Body of pancreas (tissue), 4 donors: ENCODE measurements around the gene MRPL24. TPM values are rescaled to one million over a fixed set of nuclear protein-coding genes. Genes with fewer than 3 reads are reported as not detected.

Experiments used
- ATAC-seq: fragments of 150-250 bp; one replicate; pipeline ENCODE4 v1.9.1; 2016
- DNase-seq, 4 donors: peaks; one replicate each; pipeline ENCODE4 v3.0.0-alpha.2; 2019
- H3K27ac ChIP-seq, 4 donors: fragments of 200-600 bp; sonication (generic); 1 replicate in 3 of 4; 2 replicates in 1 of 4; pipeline versions ENCODE4 v1.5.1 to v1.6.1; 2016 to 2019; ENCODE audit warnings: mild to moderate bottlenecking in 1 of 4, mixed read lengths in 1 of 4, moderate library complexity in 1 of 4
- H3K27me3 ChIP-seq, 2 donors: fragments of 200-600 bp; sonication (generic); one replicate each; pipeline ENCODE4 v1.6.0; 2016; ENCODE audit warnings: mild to moderate bottlenecking in 1 of 2
- H3K36me3 ChIP-seq, 2 donors: fragments of 200-600 bp; sonication (generic); replicated peaks in 1 of 2; 2 replicates each; pipeline ENCODE4 v1.5.1; 2016; ENCODE audit warnings: low read depth in 2 of 2; ENCODE audit not compliant: insufficient read depth in 1 of 2
- H3K4me1 ChIP-seq: fragments of 200-600 bp; sonication (generic); one replicate; pipeline ENCODE4 v1.6.0; 2016
- H3K4me3 ChIP-seq, 2 donors: fragments of 200-600 bp; sonication (generic); 1 replicate in 1 of 2; 2 replicates in 1 of 2; pipeline ENCODE4 v1.5.1; 2016 to 2019
- H3K9me3 ChIP-seq, 3 donors: fragments of 200-600 bp; sonication (generic); 1 replicate in 2 of 3; 2 replicates in 1 of 3; pipeline ENCODE4 v1.5.1; 2016
- POLR2A ChIP-seq, 3 donors: fragments of 450-650 bp; IDR thresholded peaks; one replicate each; pipeline ENCODE4 v1.6.1; 2016; ENCODE audit warnings: antibody characterized with exemption in 3 of 3, mild to moderate bottlenecking in 2 of 3
- WGBS, 2 donors: methylation state at CpG; one replicate each; pipeline ENCODE4 v1.1.5; 2017; 5-methylcytosine and 5-hydroxymethylcytosine counted together
- intact Hi-C: fragments of 100-400 bp; cut with DNase I; formaldehyde crosslinking; loops from one replicate; pipeline ENCODE4 v1.15.1; 2023
- total RNA-seq, 2 donors: library from RNA; depleted of rRNA; stranded (reverse); fragments of >200 nt; gene quantifications; one replicate each; pipeline ENCODE4 v1.1.0, GENCODE V29; 2016
- TF ChIP-seq, protein P1 (sequence below), 7 experiments: fragments of 450-650 bp in 4 of 7; fragments of 200-600 bp in 3 of 7; sonication (generic) in 3 of 7; IDR thresholded peaks; one replicate each; pipeline ENCODE4 v1.5.1; 2016 to 2019; ENCODE audit warnings: antibody characterized with exemption in 7 of 7

MRPL24 gene
- total RNA-seq, 2 donors from 2014 or later, result 25.2 to 62.0 TPM

DNA sequence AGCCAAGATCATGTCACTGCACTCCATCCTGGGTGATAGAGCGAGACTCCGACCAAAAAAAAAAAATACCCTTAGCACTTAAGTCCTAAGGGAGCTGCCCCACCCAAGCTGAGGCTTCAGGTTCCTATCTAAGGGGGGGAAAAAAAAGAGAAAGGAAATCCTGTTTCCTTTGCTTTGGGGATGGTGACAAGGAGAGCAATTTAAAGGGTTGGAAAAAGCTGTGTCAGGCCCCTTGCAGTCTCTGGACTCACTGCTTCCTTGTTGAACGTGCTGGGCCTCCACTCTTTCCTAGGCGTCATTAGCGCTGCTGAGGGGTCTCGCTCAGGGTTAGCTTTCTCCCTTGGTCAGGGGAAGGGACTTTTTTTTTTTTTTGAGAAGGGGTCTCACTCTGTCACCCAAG lies 44.6 kb upstream of the MRPL24 start:
- Histone ChIP-seq H3K9me3 (no peaks in the 10 kb centered on the region), H3K4me1 (peaks cover 5% of the 10 kb centered on the region), H3K27me3 (no peaks in the 10 kb centered on the region), H3K4me3 (no peak overlapping the region), H3K36me3 (peaks cover 3 to 15% of the 10 kb centered on the region in 2 donors), H3K27ac (no peak overlapping the region)
- DNase-seq (no peak), ATAC-seq (no peak)
- 89 to 95% methylated on average over 6 of the region's 6 CpGs for WGBS, 2 donors
- intact Hi-C loops, result no loop called here
- no peak for TF ChIP-seq POLR2A (IDR thresholded peaks at IDR 0.05)
- TF ChIP-seq, protein P1, sequence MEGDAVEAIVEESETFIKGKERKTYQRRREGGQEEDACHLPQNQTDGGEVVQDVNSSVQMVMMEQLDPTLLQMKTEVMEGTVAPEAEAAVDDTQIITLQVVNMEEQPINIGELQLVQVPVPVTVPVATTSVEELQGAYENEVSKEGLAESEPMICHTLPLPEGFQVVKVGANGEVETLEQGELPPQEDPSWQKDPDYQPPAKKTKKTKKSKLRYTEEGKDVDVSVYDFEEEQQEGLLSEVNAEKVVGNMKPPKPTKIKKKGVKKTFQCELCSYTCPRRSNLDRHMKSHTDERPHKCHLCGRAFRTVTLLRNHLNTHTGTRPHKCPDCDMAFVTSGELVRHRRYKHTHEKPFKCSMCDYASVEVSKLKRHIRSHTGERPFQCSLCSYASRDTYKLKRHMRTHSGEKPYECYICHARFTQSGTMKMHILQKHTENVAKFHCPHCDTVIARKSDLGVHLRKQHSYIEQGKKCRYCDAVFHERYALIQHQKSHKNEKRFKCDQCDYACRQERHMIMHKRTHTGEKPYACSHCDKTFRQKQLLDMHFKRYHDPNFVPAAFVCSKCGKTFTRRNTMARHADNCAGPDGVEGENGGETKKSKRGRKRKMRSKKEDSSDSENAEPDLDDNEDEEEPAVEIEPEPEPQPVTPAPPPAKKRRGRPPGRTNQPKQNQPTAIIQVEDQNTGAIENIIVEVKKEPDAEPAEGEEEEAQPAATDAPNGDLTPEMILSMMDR (IDR thresholded peaks at IDR 0.05), result no peak

- Histone ChIP-seq H3K9me3 (no peaks in the 10 kb centered on the region), H3K27me3 (no peaks in the 10 kb centered on the region), H3K36me3 (peaks cover 0 to 4% of the 10 kb centered on the region in 2 donors), H3K27ac (no peak overlapping the region), H3K4me1 (peaks cover 5% of the 10 kb centered on the region), H3K4me3 (no peak overlapping the region)
- DNase-seq, result no peak
- no peak for ATAC-seq
- TF ChIP-seq POLR2A (IDR thresholded peaks at IDR 0.05), result no peak
- TF ChIP-seq, protein P1 (IDR thresholded peaks at IDR 0.05), result no peak
- intact Hi-C loops, result no loop called here
Observed at GRCh38 chr1:156781585-156782186, 40.8 kb upstream of the MRPL24 start.

DNA sequence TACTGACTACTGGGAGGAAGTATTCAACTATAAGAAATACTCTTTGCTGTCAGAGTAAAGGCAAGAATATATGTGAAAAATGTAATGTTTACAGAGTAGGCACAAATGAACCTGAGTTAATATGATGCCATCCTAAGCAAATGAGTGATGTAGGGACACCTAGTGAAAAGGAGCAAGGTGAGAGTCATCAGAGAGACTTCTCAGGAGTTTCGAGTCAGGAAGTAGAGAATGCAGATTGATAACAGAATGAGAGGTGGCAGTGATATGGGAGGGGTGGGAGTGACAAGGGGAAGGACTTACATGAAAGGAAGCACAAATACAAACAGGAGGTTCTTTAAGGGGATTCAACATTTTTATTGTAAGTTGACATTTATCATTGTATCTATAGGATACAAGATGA lies 36.7 kb upstream of the MRPL24 start:
- ATAC-seq, result no peak
- WGBS, 2 donors, result 19 to 30% methylated on average over 1 of the region's 1 CpG
- intact Hi-C loops, result no loop called here
- Histone ChIP-seq H3K27me3 (no peaks in the 10 kb centered on the region), H3K36me3 (no peaks in the 10 kb centered on the region), H3K4me1 (peaks cover 17% of the 10 kb centered on the region), H3K27ac (no peak overlapping the region), H3K9me3 (no peaks in the 10 kb centered on the region), H3K4me3 (no peak overlapping the region)
- no peak for DNase-seq
- TF ChIP-seq, protein P1 (IDR thresholded peaks at IDR 0.05), result no peak
- no peak for TF ChIP-seq POLR2A (IDR thresholded peaks at IDR 0.05)

DNA sequence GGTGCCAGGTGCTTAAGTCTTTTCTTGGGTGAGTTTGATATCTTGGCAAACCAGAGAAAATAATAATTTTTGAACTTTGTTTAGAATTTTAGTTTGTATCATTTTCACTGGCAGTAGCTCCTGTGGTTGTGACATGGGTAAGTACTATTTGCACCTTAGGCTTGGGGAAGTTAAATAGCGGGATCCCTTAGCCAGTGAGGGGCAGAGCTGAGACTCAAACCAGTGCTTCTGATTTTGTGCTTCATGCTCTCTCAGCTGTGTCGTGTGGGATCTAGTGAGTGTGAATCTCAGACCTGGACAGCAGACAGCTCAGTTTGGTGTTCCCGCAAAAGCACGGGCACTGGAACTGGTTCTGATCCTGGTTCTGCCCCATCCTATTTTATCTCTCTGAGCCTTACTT lies 36.1 kb upstream of the MRPL24 start:
- ATAC-seq (no peak), DNase-seq (no peak)
- WGBS, 2 donors, result 52 to 64% methylated on average over 4 of the region's 4 CpGs
- TF ChIP-seq POLR2A (IDR thresholded peaks at IDR 0.05), result no peak
- TF ChIP-seq, protein P1 (IDR thresholded peaks at IDR 0.05), result no peak
- Histone ChIP-seq H3K4me1 (peaks cover 21% of the 10 kb centered on the region), H3K27me3 (no peaks in the 10 kb centered on the region), H3K27ac (no peak overlapping the region), H3K4me3 (no peak overlapping the region), H3K9me3 (no peaks in the 10 kb centered on the region), H3K36me3 (no peaks in the 10 kb centered on the region)
- intact Hi-C loops, result no loop called here

GRCh38 chr1:156775799-156776198 lies 34.9 kb upstream of the MRPL24 start:
- Histone ChIP-seq H3K36me3 (peaks cover 0 to 2% of the 10 kb centered on the region in 2 donors), H3K27ac (no peak overlapping the region), H3K4me3 (no peak overlapping the region), H3K9me3 (no peaks in the 10 kb centered on the region), H3K4me1 (peaks cover 23% of the 10 kb centered on the region), H3K27me3 (no peaks in the 10 kb centered on the region)
- ATAC-seq (no peak), DNase-seq (no peak)
- intact Hi-C loops, result no loop called here
- TF ChIP-seq, protein P1 (IDR thresholded peaks at IDR 0.05), result no peak
- WGBS, 2 donors, result 80 to 84% methylated on average over 5 of the region's 5 CpGs
